ENCODE data around the gene ARAF.

DNA sequence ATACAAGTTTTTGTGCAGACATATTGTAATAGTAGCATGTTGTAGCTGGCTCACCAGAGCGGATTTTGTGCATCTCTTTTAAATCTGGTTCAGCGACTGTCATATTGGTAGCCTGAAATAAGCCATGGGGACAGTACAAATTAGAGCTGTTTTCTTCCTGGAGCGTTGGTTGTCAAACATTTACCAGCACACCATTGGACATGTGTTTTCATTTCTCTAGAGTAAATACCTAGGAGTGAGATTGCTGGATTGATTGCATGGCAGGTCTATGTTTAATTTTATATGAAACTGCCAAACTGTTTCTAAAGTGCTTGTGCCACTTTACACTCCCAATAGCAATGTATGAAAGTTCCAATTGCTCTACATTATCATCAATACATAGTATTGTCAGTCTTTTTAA lies 2.6 kb upstream of the ARAF start:
- TF ChIP-seq EZH2 (IDR thresholded peaks at IDR 0.05; ENCODE audit: borderline replicate concordance, low read depth, low read length, poor library complexity, severe bottlenecking) (no peak), CTCF (conservative IDR thresholded peaks at IDR 0.05; ENCODE audit: low read depth, low read length) (no peak)
